ENCODE measurements around the gene PPP1R11.

GRCh38 chr6:30103872-30104179 lies 36.8 kb downstream of the PPP1R11 start:
- no peak for TF ChIP-seq NFE2L1 (CRISPR knock-in tag; IDR thresholded peaks at IDR 0.05; ENCODE audit: borderline replicate concordance)
- TF ChIP-seq TCF12 (IDR thresholded peaks at IDR 0.05), result no peak
- TF ChIP-seq TCF12 (CRISPR knock-in tag; IDR thresholded peaks at IDR 0.05), result no peak
- no peak for TF ChIP-seq SATB2 (CRISPR knock-in tag; IDR thresholded peaks at IDR 0.05)
